ENCODE measurements around the gene HNF4A.

GRCh38 chr20:44336725-44337380 lies 18.6 kb upstream of the HNF4A start, which contains the start of gene R3HDML:
- no peak for TF ChIP-seq CTCF (IDR thresholded peaks at IDR 0.05)
- no peak for TF ChIP-seq EZH2 (IDR thresholded peaks at IDR 0.05; ENCODE audit: borderline replicate concordance, insufficient read depth, low read depth, low read length, poor library complexity, severe bottlenecking)

Measured in B cell (primary cell).